ENCODE measurements around the gene IMP4.

Gene IMP4

DNA sequence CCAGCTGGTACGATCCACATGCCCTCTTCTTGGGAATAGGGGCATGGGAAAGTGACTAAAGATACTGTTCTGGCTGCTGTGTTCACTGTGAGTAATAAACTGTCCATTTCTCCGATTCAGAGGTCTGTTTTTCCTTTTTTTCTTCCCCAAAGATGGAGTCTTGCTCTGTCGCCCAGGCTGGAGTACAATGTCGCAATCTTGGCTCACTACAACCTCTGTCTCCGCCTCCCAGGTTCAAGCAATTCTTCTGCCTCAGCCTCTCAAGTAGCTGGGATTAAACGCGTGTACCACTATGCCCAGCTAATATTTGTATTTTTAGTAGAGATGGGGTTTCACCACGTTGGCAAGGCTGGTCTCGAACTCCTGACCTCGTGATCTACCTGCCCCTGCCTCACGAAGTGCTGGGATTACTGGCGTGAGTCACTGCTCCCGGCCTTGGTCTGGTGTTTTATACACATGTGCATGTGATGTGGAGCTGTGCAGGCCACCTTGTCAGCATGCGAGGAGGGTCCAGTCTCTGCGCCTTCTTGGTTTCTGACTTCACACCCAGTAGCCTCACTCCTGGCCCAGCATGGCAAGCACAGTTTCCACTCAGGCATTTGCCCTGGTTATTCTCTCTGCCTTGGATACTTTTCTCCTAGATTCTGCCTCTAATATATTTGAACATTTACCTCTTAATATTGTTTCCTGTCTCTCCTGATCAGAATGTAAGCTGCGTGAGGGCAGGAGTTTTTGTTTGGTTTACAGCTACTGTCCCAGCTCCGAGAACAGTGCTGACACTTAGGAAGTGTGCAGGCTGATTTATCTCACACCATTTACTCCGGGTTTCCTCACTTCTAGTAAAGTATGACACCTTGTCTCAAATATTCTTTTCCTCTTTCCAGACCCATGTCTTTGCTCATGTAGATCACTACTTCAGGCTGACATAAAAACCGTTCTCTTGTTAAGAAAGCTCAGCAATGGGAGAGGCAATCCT lies 32.9 kb downstream of the IMP4 start:
- in situ Hi-C loops (cut with HindIII; ENCODE audit: low sequenced_read_pairs) = no loop called here
- H3K4me3 ChIP-seq (ENCODE audit: low read depth, low read length) = no peak overlapping the region

DNA sequence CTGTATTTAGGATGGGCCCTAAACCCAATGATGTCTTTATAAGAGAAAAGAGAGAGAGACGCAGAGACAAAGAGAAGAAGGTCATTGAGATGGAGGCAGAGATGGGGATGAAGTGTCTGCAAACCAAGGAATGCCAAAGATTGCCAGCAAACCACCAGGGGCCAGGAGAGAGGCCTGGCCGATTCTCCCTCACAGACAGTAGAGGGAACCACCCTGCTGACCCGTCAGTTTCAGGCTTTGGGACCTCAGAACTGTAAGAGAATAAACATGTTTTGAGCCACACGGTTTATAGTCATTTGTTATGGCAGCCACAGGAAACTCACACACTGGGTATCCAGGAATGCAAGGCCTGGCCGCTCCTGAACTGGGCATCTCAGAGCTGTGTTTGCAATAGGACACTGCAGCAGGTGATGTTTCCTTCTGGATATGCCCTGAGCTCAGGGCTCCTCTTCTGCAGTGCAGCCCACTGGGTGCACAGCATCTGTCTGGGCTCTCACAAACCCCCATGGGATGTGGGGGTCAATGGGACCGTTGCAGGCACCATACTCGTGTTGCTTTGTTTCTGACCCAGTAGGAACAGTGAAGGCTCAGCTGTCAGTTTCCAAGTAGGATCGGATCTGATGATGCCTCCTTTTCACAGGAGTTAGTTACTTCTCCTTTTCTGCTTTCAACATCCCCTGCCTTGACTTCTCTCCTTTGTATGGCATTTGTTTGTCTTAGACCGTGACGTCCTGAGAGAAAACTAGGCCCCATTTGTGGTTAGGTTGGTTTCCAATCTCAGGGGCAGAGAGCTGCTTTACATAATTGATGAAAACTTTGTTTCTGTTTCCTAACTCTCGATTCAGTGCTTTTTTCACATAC lies 34.0 kb downstream of the IMP4 start:
- no peak overlapping the region for H3K4me3 ChIP-seq (ENCODE audit: low read depth, low read length)
- DNase-seq (ENCODE audit: low read depth, low spot score) = no peak
- in situ Hi-C loops (cut with HindIII; ENCODE audit: low sequenced_read_pairs) = no loop called here

More for the DNA sequence above, 32.9 kb downstream of the IMP4 start:
- TF ChIP-seq, protein P1, sequence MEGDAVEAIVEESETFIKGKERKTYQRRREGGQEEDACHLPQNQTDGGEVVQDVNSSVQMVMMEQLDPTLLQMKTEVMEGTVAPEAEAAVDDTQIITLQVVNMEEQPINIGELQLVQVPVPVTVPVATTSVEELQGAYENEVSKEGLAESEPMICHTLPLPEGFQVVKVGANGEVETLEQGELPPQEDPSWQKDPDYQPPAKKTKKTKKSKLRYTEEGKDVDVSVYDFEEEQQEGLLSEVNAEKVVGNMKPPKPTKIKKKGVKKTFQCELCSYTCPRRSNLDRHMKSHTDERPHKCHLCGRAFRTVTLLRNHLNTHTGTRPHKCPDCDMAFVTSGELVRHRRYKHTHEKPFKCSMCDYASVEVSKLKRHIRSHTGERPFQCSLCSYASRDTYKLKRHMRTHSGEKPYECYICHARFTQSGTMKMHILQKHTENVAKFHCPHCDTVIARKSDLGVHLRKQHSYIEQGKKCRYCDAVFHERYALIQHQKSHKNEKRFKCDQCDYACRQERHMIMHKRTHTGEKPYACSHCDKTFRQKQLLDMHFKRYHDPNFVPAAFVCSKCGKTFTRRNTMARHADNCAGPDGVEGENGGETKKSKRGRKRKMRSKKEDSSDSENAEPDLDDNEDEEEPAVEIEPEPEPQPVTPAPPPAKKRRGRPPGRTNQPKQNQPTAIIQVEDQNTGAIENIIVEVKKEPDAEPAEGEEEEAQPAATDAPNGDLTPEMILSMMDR (IDR thresholded peaks at IDR 0.05; ENCODE audit: low read depth, low read length) = no peak
- DNase-seq (ENCODE audit: low read depth, low spot score) = no peak

DNA sequence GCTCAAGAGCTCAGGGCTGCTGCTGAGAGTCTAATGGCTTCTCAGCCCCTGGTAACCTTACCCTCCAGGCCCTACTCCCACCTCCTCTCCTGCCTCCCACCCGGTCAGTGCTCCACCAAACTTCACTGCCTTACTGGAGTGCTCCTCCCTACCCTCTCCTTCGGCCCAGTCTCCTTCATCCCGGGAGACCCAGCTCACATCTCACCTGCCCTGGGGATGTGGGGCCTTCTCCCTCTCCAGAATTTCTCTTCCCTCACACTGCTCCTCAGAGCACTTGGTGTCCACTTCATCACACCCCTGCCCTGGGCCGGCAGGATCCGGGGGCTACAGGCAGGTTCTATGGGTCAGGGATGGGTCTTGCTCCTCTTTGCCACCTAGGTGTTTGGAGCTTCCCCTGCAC lies 34.8 kb downstream of the IMP4 start:
- no peak overlapping the region for H3K4me3 ChIP-seq (ENCODE audit: low read depth, low read length)
- no peak for DNase-seq (ENCODE audit: low read depth, low spot score)
- in situ Hi-C loops (cut with HindIII; ENCODE audit: low sequenced_read_pairs) = no loop called here
- TF ChIP-seq, protein P1 (IDR thresholded peaks at IDR 0.05; ENCODE audit: low read depth, low read length) = no peak

More for the DNA sequence above, 34.0 kb downstream of the IMP4 start:
- TF ChIP-seq, protein P1 (IDR thresholded peaks at IDR 0.05; ENCODE audit: low read depth, low read length) = peak; percentile 26

DNA sequence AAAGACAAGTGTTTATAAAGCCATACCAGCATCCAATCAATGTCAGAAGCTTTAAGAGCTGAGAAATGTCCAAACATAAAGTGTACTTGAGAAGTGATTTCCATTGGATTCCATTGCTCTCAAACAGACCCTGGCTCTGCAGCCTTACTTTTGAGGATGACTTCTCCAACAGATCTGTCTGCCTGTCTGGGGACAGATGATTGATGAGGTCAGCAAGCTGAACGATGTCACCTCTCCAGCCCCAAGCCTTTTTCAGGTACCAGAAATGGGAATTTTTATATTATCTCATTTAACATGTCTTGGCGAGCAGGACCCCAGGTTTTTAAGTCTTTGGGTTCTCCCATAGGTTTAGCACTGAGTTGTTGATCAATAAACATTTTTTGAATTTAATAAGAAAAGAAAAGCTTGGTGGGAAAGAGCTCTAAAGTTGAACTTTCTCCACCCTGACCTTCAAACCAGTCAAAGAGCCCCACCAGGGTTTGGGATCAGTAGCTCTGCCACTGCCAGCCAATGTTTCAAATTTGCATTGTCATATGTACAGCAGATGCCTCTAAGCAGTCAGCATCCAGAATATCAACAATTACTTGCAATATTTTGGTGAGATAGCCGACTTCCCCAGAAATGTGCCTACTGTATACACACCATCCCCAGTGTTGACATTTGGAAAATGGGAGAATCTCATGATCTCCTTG lies 35.7 kb downstream of the IMP4 start:
- in situ Hi-C loops (cut with HindIII; ENCODE audit: low sequenced_read_pairs) = no loop called here
- TF ChIP-seq, protein P1 (IDR thresholded peaks at IDR 0.05; ENCODE audit: low read depth, low read length) = no peak
- no peak for DNase-seq (ENCODE audit: low read depth, low spot score)
- H3K4me3 ChIP-seq (ENCODE audit: low read depth, low read length) = no peak overlapping the region

DNA sequence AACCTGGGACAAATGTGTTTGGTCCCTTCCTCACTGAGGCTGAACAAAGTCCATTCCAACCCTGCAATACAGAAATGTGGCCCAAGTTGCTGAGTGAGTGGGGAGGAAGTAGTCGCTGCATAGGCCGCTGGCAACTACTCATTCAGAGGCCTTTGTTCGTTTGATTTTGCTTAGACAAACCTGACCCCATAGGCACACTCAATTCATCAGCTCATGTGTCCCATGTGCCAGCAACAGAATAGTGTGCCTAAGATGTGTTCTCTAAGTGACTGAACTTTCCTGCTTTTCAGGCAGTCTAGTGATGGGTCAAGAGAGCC lies 36.2 kb downstream of the IMP4 start:
- in situ Hi-C loops (cut with HindIII; ENCODE audit: low sequenced_read_pairs) = no loop called here
- DNase-seq (ENCODE audit: low read depth, low spot score) = no peak
- H3K4me3 ChIP-seq (ENCODE audit: low read depth, low read length) = no peak overlapping the region
- TF ChIP-seq, protein P1 (IDR thresholded peaks at IDR 0.05; ENCODE audit: low read depth, low read length) = no peak
